ENCODE data around the gene ITGB7. TPM values are rescaled to one million over a fixed set of nuclear protein-coding genes. Genes with fewer than 3 reads are reported as not detected.

ITGB7 gene
- total and polyA plus RNA-seq, 10 of the 15 experiments (the other 5 are each of a cell fraction or from before 2014, with no cell fraction given) = 54.5 to 487 (median 252) TPM

- TF ChIP-seq E2F8 (IDR thresholded peaks at IDR 0.05; ENCODE audit: low read depth, partially characterized antibody) (no peak), RUNX3 (IDR thresholded peaks at IDR 0.05; ENCODE audit: low read length) (no peak; the same call in 1 of the 2 replicates), ATF7 (IDR thresholded peaks at IDR 0.05; ENCODE audit: low read depth) (no peak), CTCF (IDR thresholded peaks at IDR 0.05 in 2 of 3, conservative IDR thresholded peaks at IDR 0.05 in 1 of 3; ENCODE audit: control insufficient read depth in 2 of 3, extremely low read depth in 1 of 3, insufficient read depth in 1 of 3, low read depth in 3 of 3, low read length in 3 of 3) (peak in 2 of 3 experiments; percentile 2 to 12; a peak in 1 of 6 replicates), HCFC1 (IDR thresholded peaks at IDR 0.05; ENCODE audit: low read length) (peak; percentile 76), ELK1 (IDR thresholded peaks at IDR 0.05; ENCODE audit: low read depth, low read length) (peak; percentile 84), SRF (IDR thresholded peaks at IDR 0.05; ENCODE audit: low read depth in 2 of 2, low read length in 2 of 2) (peak in 1 of 2 experiments; percentile 32; a peak in 1 of 4 replicates), PML (IDR thresholded peaks at IDR 0.05; ENCODE audit: low read length) (peak; percentile 94; the same call in 1 of the 2 replicates), BCL11A (IDR thresholded peaks at IDR 0.05; ENCODE audit: low read depth, low read length) (no peak), ZNF207 (IDR thresholded peaks at IDR 0.05; ENCODE audit: borderline replicate concordance) (no peak), RBBP5 (conservative IDR thresholded peaks at IDR 0.05) (no peak), SMC3 (IDR thresholded peaks at IDR 0.05; ENCODE audit: borderline replicate concordance, low read length) (no peak)
- TF ChIP-seq, protein P1, sequence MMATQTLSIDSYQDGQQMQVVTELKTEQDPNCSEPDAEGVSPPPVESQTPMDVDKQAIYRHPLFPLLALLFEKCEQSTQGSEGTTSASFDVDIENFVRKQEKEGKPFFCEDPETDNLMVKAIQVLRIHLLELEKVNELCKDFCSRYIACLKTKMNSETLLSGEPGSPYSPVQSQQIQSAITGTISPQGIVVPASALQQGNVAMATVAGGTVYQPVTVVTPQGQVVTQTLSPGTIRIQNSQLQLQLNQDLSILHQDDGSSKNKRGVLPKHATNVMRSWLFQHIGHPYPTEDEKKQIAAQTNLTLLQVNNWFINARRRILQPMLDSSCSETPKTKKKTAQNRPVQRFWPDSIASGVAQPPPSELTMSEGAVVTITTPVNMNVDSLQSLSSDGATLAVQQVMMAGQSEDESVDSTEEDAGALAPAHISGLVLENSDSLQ (IDR thresholded peaks at IDR 0.05) = 0 out of 2 replicates have a peak, but pooled peaks have one; percentile 18
- TF ChIP-seq, protein P2, sequence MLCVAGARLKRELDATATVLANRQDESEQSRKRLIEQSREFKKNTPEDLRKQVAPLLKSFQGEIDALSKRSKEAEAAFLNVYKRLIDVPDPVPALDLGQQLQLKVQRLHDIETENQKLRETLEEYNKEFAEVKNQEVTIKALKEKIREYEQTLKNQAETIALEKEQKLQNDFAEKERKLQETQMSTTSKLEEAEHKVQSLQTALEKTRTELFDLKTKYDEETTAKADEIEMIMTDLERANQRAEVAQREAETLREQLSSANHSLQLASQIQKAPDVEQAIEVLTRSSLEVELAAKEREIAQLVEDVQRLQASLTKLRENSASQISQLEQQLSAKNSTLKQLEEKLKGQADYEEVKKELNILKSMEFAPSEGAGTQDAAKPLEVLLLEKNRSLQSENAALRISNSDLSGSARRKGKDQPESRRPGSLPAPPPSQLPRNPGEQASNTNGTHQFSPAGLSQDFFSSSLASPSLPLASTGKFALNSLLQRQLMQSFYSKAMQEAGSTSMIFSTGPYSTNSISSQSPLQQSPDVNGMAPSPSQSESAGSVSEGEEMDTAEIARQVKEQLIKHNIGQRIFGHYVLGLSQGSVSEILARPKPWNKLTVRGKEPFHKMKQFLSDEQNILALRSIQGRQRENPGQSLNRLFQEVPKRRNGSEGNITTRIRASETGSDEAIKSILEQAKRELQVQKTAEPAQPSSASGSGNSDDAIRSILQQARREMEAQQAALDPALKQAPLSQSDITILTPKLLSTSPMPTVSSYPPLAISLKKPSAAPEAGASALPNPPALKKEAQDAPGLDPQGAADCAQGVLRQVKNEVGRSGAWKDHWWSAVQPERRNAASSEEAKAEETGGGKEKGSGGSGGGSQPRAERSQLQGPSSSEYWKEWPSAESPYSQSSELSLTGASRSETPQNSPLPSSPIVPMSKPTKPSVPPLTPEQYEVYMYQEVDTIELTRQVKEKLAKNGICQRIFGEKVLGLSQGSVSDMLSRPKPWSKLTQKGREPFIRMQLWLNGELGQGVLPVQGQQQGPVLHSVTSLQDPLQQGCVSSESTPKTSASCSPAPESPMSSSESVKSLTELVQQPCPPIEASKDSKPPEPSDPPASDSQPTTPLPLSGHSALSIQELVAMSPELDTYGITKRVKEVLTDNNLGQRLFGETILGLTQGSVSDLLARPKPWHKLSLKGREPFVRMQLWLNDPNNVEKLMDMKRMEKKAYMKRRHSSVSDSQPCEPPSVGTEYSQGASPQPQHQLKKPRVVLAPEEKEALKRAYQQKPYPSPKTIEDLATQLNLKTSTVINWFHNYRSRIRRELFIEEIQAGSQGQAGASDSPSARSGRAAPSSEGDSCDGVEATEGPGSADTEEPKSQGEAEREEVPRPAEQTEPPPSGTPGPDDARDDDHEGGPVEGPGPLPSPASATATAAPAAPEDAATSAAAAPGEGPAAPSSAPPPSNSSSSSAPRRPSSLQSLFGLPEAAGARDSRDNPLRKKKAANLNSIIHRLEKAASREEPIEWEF (IDR thresholded peaks at IDR 0.05; ENCODE audit: insufficient replicate concordance, low read depth, low read length) = no peak
Observed at GRCh38 chr12:53180220-53180930, 26.7 kb downstream of the ITGB7 start, which contains the start of the genes CSAD and ZNF740 (continued).

All from GM12878 (cell line).